Endothelial cell of umbilical vein (primary cell): ENCODE measurements around the gene TBX4. TPM values are rescaled to one million over a fixed set of nuclear protein-coding genes. Genes with fewer than 3 reads are reported as not detected.

Experiments used
- BruUV-seq: library from RNA; stranded (reverse); fragments of 400-500 nt; replicated peaks from 2 replicates; lab custom pipeline; 2021; lab: Mats Ljungman, UMichigan
- CTCF ChIA-PET: fragments of 300-600, 350-600 bp; sonication (Branson Sonifier 250); formaldehyde crosslinking; loops from one replicate; lab custom pipeline; 2021; ENCODE audit warnings: antibody characterized with exemption, inconsistent platforms; lab: Charles Lee
- POLR2A ChIA-PET: fragments of 300-600, 350-600 bp; sonication (Branson Sonifier 250); formaldehyde crosslinking; loops from one replicate; lab custom pipeline; 2021; ENCODE audit warnings: antibody characterized with exemption, inconsistent platforms; lab: Charles Lee
- DNase-seq: peaks from one replicate; pipeline ENCODE4 v3.0.0-alpha.2; 2011; ENCODE audit warnings: low read depth, low spot score
- FAIRE-seq: peaks from 2 replicates; lab custom pipeline; 2011; peaks lifted over from hg19 to GRCh38; lab: Jason Lieb, UNC
- H2AFZ ChIP-seq: 2 replicates; pipeline ENCODE4 v1.6.0; 2012; ENCODE audit warnings: low read depth, low read length, control low read depth, inconsistent platforms
- H3K27ac ChIP-seq: 2 replicates; pipeline ENCODE4 v1.5.1; 2011; ENCODE audit warnings: low read depth, mild to moderate bottlenecking, control low read depth, low read length, moderate library complexity; ENCODE audit not compliant: insufficient read depth
- H3K27me3 ChIP-seq, 2 experiments: 2 replicates each; pipeline versions ENCODE4 v1.6.0 to v1.6.1; 2011; ENCODE audit warnings: low read length in 2 of 2, mixed read lengths in 1 of 2; ENCODE audit not compliant: control insufficient read depth in 2 of 2, insufficient read depth in 2 of 2
- H3K36me3 ChIP-seq, 2 experiments: 2 replicates in 1 of 2; 3 replicates in 1 of 2; pipeline ENCODE4 v1.5.1; 2011; ENCODE audit warnings: low read length in 2 of 2, mild to moderate bottlenecking in 1 of 2, moderate library complexity in 1 of 2; ENCODE audit not compliant: control insufficient read depth in 2 of 2, insufficient read depth in 2 of 2; ENCODE audit errors: extremely low read depth in 1 of 2
- H3K4me1 ChIP-seq: 3 replicates; pipeline ENCODE4 v1.5.1; 2011; ENCODE audit warnings: mild to moderate bottlenecking, low read length; ENCODE audit not compliant: control insufficient read depth, insufficient read depth; ENCODE audit errors: extremely low read depth
- H3K4me2 ChIP-seq: 2 replicates; pipeline ENCODE4 v1.6.1; 2011; ENCODE audit warnings: low read length, control low read depth, mixed read lengths; ENCODE audit not compliant: insufficient read depth
- H3K4me3 ChIP-seq, 3 experiments: fragments of 200-600 bp in 1 of 3; sonication (generic), shearing (Covaris generic) in 1 of 3; replicated peaks in 1 of 3; 2 replicates each; pipeline ENCODE4 v1.5.1; 2011 to 2016; ENCODE audit warnings: control low read depth in 3 of 3, low read length in 3 of 3, mild to moderate bottlenecking in 2 of 3, inconsistent platforms in 1 of 3, low read depth in 1 of 3, moderate library complexity in 1 of 3; ENCODE audit not compliant: insufficient read depth in 1 of 3
- H3K79me2 ChIP-seq: 2 replicates; pipeline ENCODE4 v1.6.0; 2012; ENCODE audit warnings: low read length, inconsistent platforms; ENCODE audit not compliant: control insufficient read depth, insufficient read depth
- H3K9ac ChIP-seq: replicated peaks from 2 replicates; pipeline ENCODE3; 2011; ENCODE audit warnings: low read length, control low read depth; ENCODE audit not compliant: insufficient read depth; ENCODE audit errors: extremely low read depth
- H3K9me1 ChIP-seq: replicated peaks from 3 replicates; pipeline ENCODE4 v1.6.0; 2011; ENCODE audit warnings: mild to moderate bottlenecking, low read length; ENCODE audit not compliant: control insufficient read depth, insufficient read depth; ENCODE audit errors: extremely low read depth
- H3K9me3 ChIP-seq: replicated peaks from 2 replicates; pipeline ENCODE4 v1.5.1; 2012; ENCODE audit warnings: low read length, inconsistent platforms; ENCODE audit not compliant: control insufficient read depth, insufficient read depth
- H4K20me1 ChIP-seq: replicated peaks from 2 replicates; pipeline ENCODE3; 2011; ENCODE audit warnings: mild to moderate bottlenecking, low read length; ENCODE audit not compliant: control insufficient read depth, insufficient read depth; ENCODE audit errors: extremely low read depth
- EZH2 ChIP-seq: IDR thresholded peaks from 2 replicates; pipeline ENCODE4 v1.6.1; 2012; ENCODE audit warnings: borderline replicate concordance, low read depth, mild to moderate bottlenecking, moderate library complexity, low read length, inconsistent platforms; ENCODE audit not compliant: severe bottlenecking
- FOS ChIP-seq: IDR thresholded peaks from 2 replicates; pipeline ENCODE4 v1.6.1; 2011; ENCODE audit warnings: mild to moderate bottlenecking, low read length, moderate library complexity, borderline replicate concordance; ENCODE audit not compliant: insufficient read depth
- GATA2 ChIP-seq: IDR thresholded peaks from 2 replicates; pipeline ENCODE4 v1.7.0; 2011; ENCODE audit warnings: low read depth, mild to moderate bottlenecking, moderate library complexity, mixed read lengths, low read length; ENCODE audit not compliant: insufficient read length, insufficient read depth
- JUN ChIP-seq: IDR thresholded peaks from 2 replicates; pipeline ENCODE4 v1.6.1; 2011; ENCODE audit warnings: borderline replicate concordance, low read depth; ENCODE audit not compliant: insufficient read length, insufficient read depth
- MYC ChIP-seq: IDR thresholded peaks from one replicate; pipeline ENCODE4 v1.6.1; 2011; ENCODE audit warnings: mild to moderate bottlenecking, low read depth, low read length
- POLR2A ChIP-seq: IDR thresholded peaks from 2 replicates; pipeline ENCODE4 v1.6.1; 2012; ENCODE audit warnings: low read depth, mild to moderate bottlenecking, control low read depth, low read length
- POLR2AphosphoS5 ChIP-seq: IDR thresholded peaks from 2 replicates; pipeline ENCODE4 v1.6.1; 2012; ENCODE audit warnings: low read depth, mild to moderate bottlenecking, control low read depth, low read length, moderate library complexity; ENCODE audit not compliant: insufficient read depth
- dilution Hi-C: fragments of 300-500 bp; cut with MboI; formaldehyde crosslinking; loops from one replicate; pipeline ENCODE4 v1.15.0; 2019; ENCODE audit warnings: low sequenced_read_pairs; ENCODE audit not compliant: extremely low pct_ligation_motif_present
- intact Hi-C: fragments of 100-400 bp; cut with micrococcal nuclease; formaldehyde crosslinking; loops from one replicate; pipeline ENCODE4 v1.10.0; 2022
- polyA plus RNA-seq, 4 experiments: library from polyadenylated mRNA; depleted of rRNA in 3 of 4; stranded (reverse) in 3 of 4; unstranded in 1 of 4; fragments of >200 nt; gene quantifications; 2 replicates each; pipeline versions ENCODE4 v1.2.1 to v1.2.3, GENCODE V29; 2011 to 2012; ENCODE audit warnings: missing spikeins in 1 of 4
- total RNA-seq: library from RNA; stranded (reverse); gene quantifications from 2 replicates; pipeline ENCODE4 v1.2.3, GENCODE V29; 2021
- TF ChIP-seq, protein P1 (sequence below), 2 donors: IDR thresholded peaks; 1 replicate in 1 of 2; 2 replicates in 1 of 2; pipeline ENCODE4 v1.5.1; 2011; ENCODE audit warnings: low read length in 2 of 2, mild to moderate bottlenecking in 2 of 2, moderate library complexity in 2 of 2, control low read depth in 1 of 2, inconsistent platforms in 1 of 2, low read depth in 1 of 2; ENCODE audit not compliant: insufficient read depth in 1 of 2; ENCODE audit errors: extremely low read depth in 1 of 2
- TF ChIP-seq, protein P2 (sequence below): IDR thresholded peaks from 2 replicates; pipeline ENCODE4 v1.6.1; 2011; ENCODE audit not compliant: insufficient read depth, insufficient read length

TBX4 gene
- total and polyA plus RNA-seq, 2 donors (not counting 3 experiments of a cell fraction or from before 2014, with no cell fraction given) = not detected

DNA sequence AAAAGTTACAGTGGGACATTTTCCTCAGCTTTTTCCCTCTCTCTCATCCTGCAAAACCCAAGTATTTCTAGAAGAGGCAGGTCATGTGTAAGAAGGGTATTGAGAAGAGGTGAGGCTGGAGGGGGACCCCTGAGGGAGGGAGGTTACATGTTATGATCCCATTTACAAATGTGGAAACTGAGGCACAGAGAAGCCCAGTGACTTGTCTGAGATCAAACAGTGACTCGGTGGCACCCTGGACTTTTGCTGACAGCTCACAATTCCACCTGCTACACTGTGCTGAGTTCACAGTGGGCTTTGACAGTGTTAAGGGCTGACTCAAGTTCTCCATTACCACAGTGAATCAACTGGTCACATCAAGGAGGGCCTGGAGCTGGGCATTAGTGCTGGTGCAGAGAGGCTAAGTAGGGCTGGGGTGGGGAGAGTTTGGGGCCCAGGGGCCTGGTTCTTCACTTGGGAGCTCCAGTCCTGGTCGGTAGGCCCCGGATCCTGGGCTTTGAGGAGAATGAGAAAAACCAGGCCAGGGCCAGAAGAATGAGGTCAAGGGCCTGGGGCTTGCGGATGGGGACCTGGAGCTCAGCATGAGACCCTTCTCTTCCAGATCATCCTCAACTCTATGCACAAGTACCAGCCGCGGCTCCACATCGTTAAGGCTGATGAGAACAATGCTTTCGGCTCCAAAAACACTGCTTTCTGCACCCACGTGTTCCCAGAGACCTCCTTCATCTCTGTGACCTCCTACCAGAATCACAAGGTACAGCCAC, 26.0 kb downstream of the TBX4 start:
- no peak overlapping the region for H3K27ac ChIP-seq
- no peak overlapping the region for H3K9ac ChIP-seq
- H3K9me1 ChIP-seq = no peaks in the 10 kb centered on the region
- H3K9me3 ChIP-seq = no peaks in the 10 kb centered on the region
- H3K4me2 ChIP-seq = no peak overlapping the region
- ChIA-PET POLR2A (no interaction called here), CTCF (no interaction called here)
- FAIRE-seq (no peak), DNase-seq (no peak)
- no peaks in the 10 kb centered on the region for H4K20me1 ChIP-seq
- H3K79me2 ChIP-seq = no peaks in the 10 kb centered on the region
- H3K4me1 ChIP-seq = no peaks in the 10 kb centered on the region
- no peaks in the 10 kb centered on the region for H3K36me3 ChIP-seq
- dilution Hi-C loops = no loop called here
- peaks cover 0 to 4% of the 10 kb centered on the region in 2 experiments for H3K27me3 ChIP-seq
- no peak overlapping the region for H2AFZ ChIP-seq
- intact Hi-C loops = no loop called here
- H3K4me3 ChIP-seq = no peak overlapping the region
- TF ChIP-seq FOS (no peak), EZH2 (no peak), POLR2AphosphoS5 (no peak), JUN (no peak), GATA2 (no peak), POLR2A (no peak), MYC (no peak)
- TF ChIP-seq, protein P1, sequence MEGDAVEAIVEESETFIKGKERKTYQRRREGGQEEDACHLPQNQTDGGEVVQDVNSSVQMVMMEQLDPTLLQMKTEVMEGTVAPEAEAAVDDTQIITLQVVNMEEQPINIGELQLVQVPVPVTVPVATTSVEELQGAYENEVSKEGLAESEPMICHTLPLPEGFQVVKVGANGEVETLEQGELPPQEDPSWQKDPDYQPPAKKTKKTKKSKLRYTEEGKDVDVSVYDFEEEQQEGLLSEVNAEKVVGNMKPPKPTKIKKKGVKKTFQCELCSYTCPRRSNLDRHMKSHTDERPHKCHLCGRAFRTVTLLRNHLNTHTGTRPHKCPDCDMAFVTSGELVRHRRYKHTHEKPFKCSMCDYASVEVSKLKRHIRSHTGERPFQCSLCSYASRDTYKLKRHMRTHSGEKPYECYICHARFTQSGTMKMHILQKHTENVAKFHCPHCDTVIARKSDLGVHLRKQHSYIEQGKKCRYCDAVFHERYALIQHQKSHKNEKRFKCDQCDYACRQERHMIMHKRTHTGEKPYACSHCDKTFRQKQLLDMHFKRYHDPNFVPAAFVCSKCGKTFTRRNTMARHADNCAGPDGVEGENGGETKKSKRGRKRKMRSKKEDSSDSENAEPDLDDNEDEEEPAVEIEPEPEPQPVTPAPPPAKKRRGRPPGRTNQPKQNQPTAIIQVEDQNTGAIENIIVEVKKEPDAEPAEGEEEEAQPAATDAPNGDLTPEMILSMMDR (IDR thresholded peaks at IDR 0.05; ENCODE audit: extremely low read depth in 1 of 2, insufficient read depth in 1 of 2, low read depth in 1 of 2, low read length in 2 of 2) = no peak
- TF ChIP-seq, protein P2, sequence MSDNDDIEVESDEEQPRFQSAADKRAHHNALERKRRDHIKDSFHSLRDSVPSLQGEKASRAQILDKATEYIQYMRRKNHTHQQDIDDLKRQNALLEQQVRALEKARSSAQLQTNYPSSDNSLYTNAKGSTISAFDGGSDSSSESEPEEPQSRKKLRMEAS = no peak
- BruUV-seq = no TSS peak
